IMR-90 (cell line): ENCODE data around the gene INSR.
A peak's percentile ranks its signal among the peaks of the same experiment; 100 is the strongest.

ENCODE experiments used
- BHLHE40 ChIP-seq: fragments of 150-350 bp; IDR thresholded peaks from 2 replicates; pipeline ENCODE4 v1.6.1; 2016; ENCODE audit warnings: mild to moderate bottlenecking, low read depth, low read length
- CEBPB ChIP-seq: IDR thresholded peaks from 2 replicates; pipeline ENCODE4 v1.6.1; 2012; ENCODE audit warnings: low read depth, low read length, improper control_type of control experiment
- CHD1 ChIP-seq: IDR thresholded peaks from 2 replicates; pipeline ENCODE4 v1.6.1; 2012; ENCODE audit warnings: low read depth, low read length, improper control_type of control experiment
- CTCF ChIP-seq: conservative IDR thresholded peaks from 2 replicates; pipeline ENCODE4 v1.5.1; 2012; ENCODE audit warnings: mild to moderate bottlenecking, low read depth, low read length, improper control_type of control experiment
- MAFK ChIP-seq: IDR thresholded peaks from 2 replicates; pipeline ENCODE4 v1.6.1; 2012; ENCODE audit warnings: low read depth, low read length, improper control_type of control experiment
- MAZ ChIP-seq: IDR thresholded peaks from 2 replicates; pipeline ENCODE4 v1.6.1; 2012; ENCODE audit warnings: low read depth, mild to moderate bottlenecking, low read length, improper control_type of control experiment, moderate library complexity, borderline replicate concordance
- MXI1 ChIP-seq: IDR thresholded peaks from 2 replicates; pipeline ENCODE4 v1.6.1; 2012; ENCODE audit warnings: low read depth, mild to moderate bottlenecking, low read length, moderate library complexity, borderline replicate concordance
- POLR2A ChIP-seq: IDR thresholded peaks from 2 replicates; pipeline ENCODE4 v1.6.1; 2012; ENCODE audit warnings: mild to moderate bottlenecking, low read depth, low read length
- RAD21 ChIP-seq: IDR thresholded peaks from 2 replicates; pipeline ENCODE4 v1.6.1; 2012; ENCODE audit warnings: low read length, improper control_type of control experiment
- RFX5 ChIP-seq: IDR thresholded peaks from 2 replicates; pipeline ENCODE4 v1.8.0; 2012; ENCODE audit warnings: low read depth, mild to moderate bottlenecking, low read length, moderate library complexity
- SMC3 ChIP-seq: fragments of 150-350 bp; IDR thresholded peaks from 2 replicates; pipeline ENCODE4 v1.6.1; 2016; ENCODE audit warnings: low read depth, mild to moderate bottlenecking, antibody characterized with exemption, low read length, moderate library complexity
- TF ChIP-seq, protein P1 (sequence below): fragments of 150-350 bp; IDR thresholded peaks from 2 replicates; pipeline ENCODE4 v1.6.1; 2017; ENCODE audit warnings: mild to moderate bottlenecking, antibody characterized with exemption, low read length, low read depth

- TF ChIP-seq CTCF (peak; percentile 97), POLR2A (peak; percentile 48; the same call in 1 of the 2 replicates), MXI1 (no peak), RFX5 (no peak), CHD1 (no peak), RAD21 (peak; percentile 98), SMC3 (peak; percentile 98), BHLHE40 (no peak), CEBPB (no peak), MAZ (no peak), MAFK (no peak)
- TF ChIP-seq, protein P1, sequence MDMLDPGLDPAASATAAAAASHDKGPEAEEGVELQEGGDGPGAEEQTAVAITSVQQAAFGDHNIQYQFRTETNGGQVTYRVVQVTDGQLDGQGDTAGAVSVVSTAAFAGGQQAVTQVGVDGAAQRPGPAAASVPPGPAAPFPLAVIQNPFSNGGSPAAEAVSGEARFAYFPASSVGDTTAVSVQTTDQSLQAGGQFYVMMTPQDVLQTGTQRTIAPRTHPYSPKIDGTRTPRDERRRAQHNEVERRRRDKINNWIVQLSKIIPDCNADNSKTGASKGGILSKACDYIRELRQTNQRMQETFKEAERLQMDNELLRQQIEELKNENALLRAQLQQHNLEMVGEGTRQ = no peak
Observed at GRCh38 chr19:7340959-7341837, 47.0 kb upstream of the INSR start.
